Gastrocnemius medialis (tissue), 4 donors: ENCODE measurements around the gene ATP6V1G2. TPM values are rescaled to one million over a fixed set of nuclear protein-coding genes. Genes with fewer than 3 reads are reported as not detected.
"Not testable (repeated sequence)": the region's sequence is repeated elsewhere in the genome, so short reads cannot be mapped to it uniquely, and the experiment has no call there.

Experiments used
- ATAC-seq, 2 donors: fragments of 150-250 bp; one replicate each; pipeline ENCODE4 v1.9.1; 2016
- DNase-seq, 2 donors: peaks; one replicate each; pipeline ENCODE4 v3.0.0-alpha.2; 2019
- H3K27ac ChIP-seq, 4 donors: fragments of 200-600 bp; sonication (generic); 1 replicate in 1 of 4; 2 replicates in 3 of 4; pipeline ENCODE4 v1.5.1; 2016 to 2018; ENCODE audit warnings: mild to moderate bottlenecking in 2 of 4, moderate library complexity in 1 of 4
- H3K27me3 ChIP-seq, 3 donors: fragments of 200-600 bp; sonication (generic) in 2 of 3; 1 replicate in 1 of 3; 2 replicates in 2 of 3; pipeline versions ENCODE4 v1.5.1 to v1.6.0; 2016 to 2019; ENCODE audit warnings: mild to moderate bottlenecking in 1 of 3, moderate library complexity in 1 of 3
- H3K36me3 ChIP-seq, 2 donors: fragments of 200-600 bp; sonication (generic) in 1 of 2; one replicate each; pipeline ENCODE4 v1.5.1; 2017 to 2018
- H3K4me1 ChIP-seq, 2 donors: fragments of 200-600 bp; sonication (generic) in 1 of 2; one replicate each; pipeline ENCODE4 v1.5.1; 2016 to 2017; ENCODE audit warnings: mild to moderate bottlenecking in 2 of 2
- H3K4me3 ChIP-seq, 4 donors: fragments of 200-600 bp; sonication (generic) in 3 of 4; 1 replicate in 1 of 4; 2 replicates in 3 of 4; pipeline ENCODE4 v1.5.1; 2016 to 2019; ENCODE audit warnings: mild to moderate bottlenecking in 2 of 4
- H3K9me3 ChIP-seq, 3 donors: fragments of 200-600 bp; sonication (generic) in 2 of 3; 1 replicate in 1 of 3; 2 replicates in 2 of 3; pipeline ENCODE4 v1.5.1; 2016 to 2019
- POLR2A ChIP-seq, 2 donors: fragments of 450-650 bp; IDR thresholded peaks; one replicate each; pipeline ENCODE4 v1.6.1; 2017; ENCODE audit warnings: antibody characterized with exemption in 2 of 2, mild to moderate bottlenecking in 2 of 2, moderate library complexity in 2 of 2
- in situ Hi-C, 4 donors: fragments of 200-750 bp; cut with MboI; loops; one replicate each; pipeline versions ENCODE4 v1.15.0 to v1.8.0; 2017; ENCODE audit warnings: low sequenced_read_pairs in 4 of 4
- intact Hi-C: fragments of 100-400 bp; cut with DNase I; formaldehyde crosslinking; loops from one replicate; pipeline ENCODE4 v1.15.1; 2023; ENCODE audit warnings: low total_unique reads
- total RNA-seq, 4 donors: library from RNA; depleted of rRNA; stranded (reverse); fragments of >200 nt; gene quantifications; one replicate each; pipeline versions ENCODE4 v1.1.0 to v1.2.3, GENCODE V29; 2016
- TF ChIP-seq, protein P1 (sequence below), 5 experiments: fragments of 450-650 bp in 3 of 5; fragments of 200-600 bp in 2 of 5; sonication (generic) in 2 of 5; IDR thresholded peaks in 4 of 5; conservative IDR thresholded peaks in 1 of 5; 1 replicate in 4 of 5; 2 replicates in 1 of 5; pipeline ENCODE4 v1.5.1; 2016 to 2019; ENCODE audit warnings: antibody characterized with exemption in 5 of 5, mild to moderate bottlenecking in 3 of 5, moderate library complexity in 3 of 5

Gene ATP6V1G2
- total RNA-seq, 4 donors from 2014 or later: 0.46 to 1.8 (median 1.1) TPM

DNA sequence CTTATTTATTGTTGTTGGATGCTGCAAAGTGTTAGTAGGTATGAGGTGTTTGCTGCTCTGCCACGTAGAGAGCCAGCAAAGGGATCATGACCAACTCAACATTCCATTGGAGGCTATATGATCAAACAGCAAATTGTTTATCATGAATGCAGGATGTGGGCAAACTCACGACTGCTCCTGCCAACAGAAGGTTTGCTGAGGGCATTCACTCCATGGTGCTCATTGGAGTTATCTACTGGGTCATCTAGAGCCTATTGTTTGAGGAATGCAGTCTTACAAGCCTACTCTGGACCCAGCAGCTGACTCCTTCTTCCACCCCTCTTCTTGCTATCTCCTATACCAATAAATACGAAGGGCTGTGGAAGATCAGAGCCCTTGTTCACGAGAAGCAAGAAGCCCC lies 36.4 kb downstream of the ATP6V1G2 start:
- no peak overlapping the region for H3K4me3 ChIP-seq
- no peak overlapping the region for H3K27ac ChIP-seq
- no peaks in the 10 kb centered on the region for H3K27me3 ChIP-seq
- no peaks in the 10 kb centered on the region for H3K4me1 ChIP-seq
- no peaks in the 10 kb centered on the region for H3K9me3 ChIP-seq
- DNase-seq: no peak
- H3K36me3 ChIP-seq: no peaks in the 10 kb centered on the region
- intact Hi-C loops: no loop called here
- no peak for ATAC-seq
- TF ChIP-seq POLR2A (IDR thresholded peaks at IDR 0.05): no peak
- TF ChIP-seq, protein P1, sequence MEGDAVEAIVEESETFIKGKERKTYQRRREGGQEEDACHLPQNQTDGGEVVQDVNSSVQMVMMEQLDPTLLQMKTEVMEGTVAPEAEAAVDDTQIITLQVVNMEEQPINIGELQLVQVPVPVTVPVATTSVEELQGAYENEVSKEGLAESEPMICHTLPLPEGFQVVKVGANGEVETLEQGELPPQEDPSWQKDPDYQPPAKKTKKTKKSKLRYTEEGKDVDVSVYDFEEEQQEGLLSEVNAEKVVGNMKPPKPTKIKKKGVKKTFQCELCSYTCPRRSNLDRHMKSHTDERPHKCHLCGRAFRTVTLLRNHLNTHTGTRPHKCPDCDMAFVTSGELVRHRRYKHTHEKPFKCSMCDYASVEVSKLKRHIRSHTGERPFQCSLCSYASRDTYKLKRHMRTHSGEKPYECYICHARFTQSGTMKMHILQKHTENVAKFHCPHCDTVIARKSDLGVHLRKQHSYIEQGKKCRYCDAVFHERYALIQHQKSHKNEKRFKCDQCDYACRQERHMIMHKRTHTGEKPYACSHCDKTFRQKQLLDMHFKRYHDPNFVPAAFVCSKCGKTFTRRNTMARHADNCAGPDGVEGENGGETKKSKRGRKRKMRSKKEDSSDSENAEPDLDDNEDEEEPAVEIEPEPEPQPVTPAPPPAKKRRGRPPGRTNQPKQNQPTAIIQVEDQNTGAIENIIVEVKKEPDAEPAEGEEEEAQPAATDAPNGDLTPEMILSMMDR (IDR thresholded peaks at IDR 0.05 in 4 of 5, conservative IDR thresholded peaks at IDR 0.05 in 1 of 5): no peak
- in situ Hi-C loops: no loop called here

GRCh38 chr6:31509036-31509435 lies 37.4 kb downstream of the ATP6V1G2 start:
- H3K9me3 ChIP-seq, DNase-seq, H3K27ac ChIP-seq, H3K4me1 ChIP-seq, in situ Hi-C loops, ATAC-seq, H3K36me3 ChIP-seq, intact Hi-C loops, H3K27me3 ChIP-seq, H3K4me3 ChIP-seq: not testable (repeated sequence)

GRCh38 chr6:31502586-31502985 lies 43.8 kb downstream of the ATP6V1G2 start:
- no peak for TF ChIP-seq POLR2A (IDR thresholded peaks at IDR 0.05)
- TF ChIP-seq, protein P1 (IDR thresholded peaks at IDR 0.05 in 4 of 5, conservative IDR thresholded peaks at IDR 0.05 in 1 of 5): no peak
- H3K4me3 ChIP-seq: no peak overlapping the region
- intact Hi-C loops: no loop called here
- H3K4me1 ChIP-seq: peaks cover 0 to 4% of the 10 kb centered on the region in 2 donors
- H3K27me3 ChIP-seq: peaks cover 11 to 28% (median 22%) of the 10 kb centered on the region in 3 donors
- no peak overlapping the region for H3K27ac ChIP-seq
- no peaks in the 10 kb centered on the region for H3K36me3 ChIP-seq
- DNase-seq: no peak
- no peaks in the 10 kb centered on the region for H3K9me3 ChIP-seq
- no peak for ATAC-seq
- in situ Hi-C loops: no loop called here

GRCh38 chr6:31499648-31500047 lies 46.8 kb downstream of the ATP6V1G2 start:
- ATAC-seq, in situ Hi-C loops, H3K4me3 ChIP-seq, DNase-seq, H3K9me3 ChIP-seq, H3K27ac ChIP-seq, H3K36me3 ChIP-seq, H3K4me1 ChIP-seq: not testable (repeated sequence)
- H3K27me3 ChIP-seq: peaks cover 16 to 38% (median 22%) of the 10 kb centered on the region in 3 donors
- intact Hi-C loops: loop anchor here (5.0 kb wide), 1 partner anchor 43 kb away; the partner anchor contains the start of gene DDX39B

GRCh38 chr6:31498748-31499147 lies 47.7 kb downstream of the ATP6V1G2 start:
- TF ChIP-seq, protein P1 (IDR thresholded peaks at IDR 0.05 in 4 of 5, conservative IDR thresholded peaks at IDR 0.05 in 1 of 5): no peak
- TF ChIP-seq POLR2A (IDR thresholded peaks at IDR 0.05): no peak
- Histone ChIP-seq H3K36me3 (no peaks in the 10 kb centered on the region), H3K27ac (no peak overlapping the region), H3K4me3 (peak overlapping the region in 1 of 4 donors; percentile 64), H3K4me1 (peaks cover 0 to 12% of the 10 kb centered on the region in 2 donors), H3K27me3 (peaks cover 22 to 47% (median 24%) of the 10 kb centered on the region in 3 donors), H3K9me3 (no peaks in the 10 kb centered on the region)
- no peak for DNase-seq
- in situ Hi-C loops: no loop called here
- no peak for ATAC-seq
- intact Hi-C loops: loop anchor here (5.0 kb wide), 1 partner anchor 44 kb away; the partner anchor contains the start of gene DDX39B
